Thyroid gland (tissue), 4 donors: Measurements from ENCODE around the gene WDR70.

Experiments
- CTCF ChIP-seq, 6 experiments: fragments of 200-600 bp in 3 of 6; fragments of 450-650 bp in 3 of 6; sonication (generic) in 3 of 6; IDR thresholded peaks; one replicate each; pipeline ENCODE4 v1.5.1; 2016 to 2019; ENCODE audit warnings: antibody characterized with exemption in 6 of 6, mild to moderate bottlenecking in 2 of 6, inconsistent platforms in 1 of 6, moderate library complexity in 1 of 6
- POLR2A ChIP-seq, 2 donors: fragments of 450-650 bp; IDR thresholded peaks; one replicate each; pipeline ENCODE4 v1.6.1; 2017; ENCODE audit warnings: antibody characterized with exemption in 2 of 2, mild to moderate bottlenecking in 2 of 2, moderate library complexity in 1 of 2

GRCh38 chr5:37756248-37756647 lies 377.1 kb downstream of the WDR70 start:
- TF ChIP-seq CTCF (IDR thresholded peaks at IDR 0.05) (no peak), POLR2A (IDR thresholded peaks at IDR 0.05) (no peak)
